ENCODE data around the gene GTPBP1. TPM values are rescaled to one million over a fixed set of nuclear protein-coding genes. Genes with fewer than 3 reads are reported as not detected.
A peak's percentile ranks its signal among the peaks of the same experiment; 100 is the strongest.

The GTPBP1 gene
- total RNA-seq, 1 donor from 2014 or later, result 14.4 TPM

DNA sequence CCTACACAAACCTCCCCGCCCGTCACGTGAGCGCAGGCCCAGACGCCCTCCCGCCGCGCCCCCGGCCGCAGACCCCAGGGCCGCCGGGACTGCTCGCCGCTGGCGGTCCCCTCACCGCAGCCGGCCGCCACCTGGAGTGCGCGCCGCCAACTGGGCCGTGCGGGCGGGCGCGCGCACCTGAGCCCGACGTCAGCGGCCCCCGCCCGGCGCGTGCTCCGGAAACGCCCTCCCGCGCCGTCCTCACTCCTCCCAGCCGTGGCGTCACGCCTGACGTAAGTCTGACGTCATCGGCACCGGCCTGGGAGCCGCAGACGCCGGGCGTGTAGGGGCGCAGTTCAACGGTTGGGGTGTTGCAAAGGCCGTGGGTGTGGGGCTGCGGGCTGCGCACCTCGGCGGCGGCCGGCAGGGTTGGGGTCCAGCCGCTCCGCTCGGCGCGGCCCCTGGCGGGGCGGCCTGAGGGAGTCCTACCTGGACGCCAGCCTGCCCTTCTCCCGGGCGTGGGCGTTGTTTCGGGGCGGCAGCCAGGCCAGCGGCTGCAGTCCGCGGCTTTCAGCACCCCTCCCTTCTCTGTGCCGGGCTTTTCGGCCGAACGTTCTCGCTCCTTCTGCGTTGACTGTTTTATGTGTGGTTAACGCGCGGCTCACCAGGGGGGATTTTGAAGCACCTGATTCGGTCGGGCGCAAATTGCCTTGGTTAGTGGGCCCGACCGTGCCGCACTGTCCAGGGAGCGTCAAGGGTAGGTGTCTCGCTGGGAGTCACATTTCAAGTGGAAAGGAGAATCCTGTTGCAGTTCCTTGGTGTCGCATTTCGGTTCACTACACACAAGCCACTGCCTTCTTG, 4.7 kb upstream of the GTPBP1 start, which contains the start of gene JOSD1:
TSS of gene JOSD1 (minus strand) at position 155 of the 840 bp plus-strand sequence. CDS start 956 bp downstream, outside the sequence.
- peak; percentile 89 to 94 for DNase-seq (ENCODE audit: low read depth in 2 of 2)

DNA sequence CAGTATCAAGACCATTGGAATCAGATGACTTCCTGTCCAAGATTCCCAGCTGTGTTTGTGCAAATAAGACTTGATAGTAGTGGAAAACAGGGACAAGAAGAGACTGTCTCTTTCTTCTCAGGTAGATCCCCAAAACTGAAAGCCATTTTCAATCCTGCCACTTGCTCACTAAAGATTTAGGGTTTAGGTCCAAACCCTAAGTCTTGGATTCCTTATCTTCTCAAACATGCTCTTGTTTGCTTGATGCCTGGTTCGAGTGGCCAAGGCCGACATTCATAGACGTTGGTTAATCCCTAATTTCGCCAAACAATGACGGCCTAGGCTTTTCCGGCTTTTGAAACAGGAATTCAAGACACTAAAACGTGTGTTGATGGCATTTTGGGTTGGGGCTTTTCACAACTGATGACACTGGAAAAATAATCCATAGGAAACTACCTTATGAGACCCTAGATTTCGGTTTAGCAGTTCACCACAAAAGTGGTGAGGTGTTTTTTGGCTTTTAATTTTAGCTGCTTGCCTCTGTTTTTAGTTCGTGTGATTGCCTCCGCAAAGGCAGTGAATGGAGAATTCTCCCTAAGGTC, 1.0 kb upstream of the GTPBP1 start:
- DNase-seq (ENCODE audit: low read depth in 2 of 2), result no peak

DNA sequence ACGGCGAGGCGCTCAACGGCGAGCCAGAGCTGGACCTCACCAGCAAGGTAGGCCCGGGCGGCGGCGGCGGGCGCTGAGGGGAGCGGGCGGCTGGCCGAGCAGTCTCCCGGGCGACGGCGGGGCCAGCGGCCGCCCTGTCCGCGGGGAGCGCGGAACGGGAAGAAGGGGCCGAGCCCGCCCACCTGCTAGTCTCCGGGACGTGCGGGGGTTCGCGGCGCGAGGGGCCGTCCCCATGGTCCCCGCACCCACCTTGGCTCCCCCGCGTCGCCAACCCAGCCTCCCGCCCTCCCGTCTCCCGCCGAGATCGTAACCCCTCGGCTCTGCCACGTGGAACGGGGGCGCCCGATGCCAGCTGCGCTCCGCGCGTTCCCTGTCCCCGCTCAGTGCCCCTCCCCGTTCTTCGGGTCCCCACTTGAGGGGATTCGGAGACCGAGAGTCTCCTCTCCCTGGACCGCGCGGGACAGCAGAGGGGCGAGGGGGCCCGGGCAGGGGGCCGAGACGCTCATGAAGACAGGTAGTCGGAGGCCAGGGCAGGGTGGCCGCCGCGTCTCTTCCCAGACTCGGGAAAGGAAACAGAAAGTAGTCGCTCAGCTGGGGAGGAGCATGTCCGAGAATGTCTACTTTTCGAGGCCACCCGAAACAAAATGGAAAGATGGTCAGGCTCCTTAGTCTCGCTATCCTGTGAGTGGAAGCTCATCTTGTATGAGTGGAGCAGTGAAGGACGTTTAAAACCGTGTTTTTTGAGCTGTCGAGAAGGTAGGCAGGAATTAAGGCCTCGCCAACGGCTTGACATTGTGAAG, 557 bp downstream of the GTPBP1 start:
- peak in 1 of 2 donors; percentile 44 for DNase-seq (ENCODE audit: low read depth in 2 of 2)

DNA sequence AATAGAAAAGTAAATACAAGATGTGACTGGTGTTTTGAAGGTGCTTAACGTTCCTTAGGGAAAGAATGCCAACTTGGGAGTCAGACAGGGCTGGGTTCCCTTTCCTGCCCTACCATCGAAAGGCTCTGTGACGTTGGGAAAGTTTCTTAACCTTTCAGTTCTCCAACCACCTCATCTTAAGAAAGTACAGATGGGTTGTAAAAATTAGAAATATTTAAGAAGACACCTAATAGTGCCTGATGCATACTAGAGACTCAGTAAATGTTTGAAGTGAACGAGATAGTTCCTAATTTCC, 1.1 kb downstream of the GTPBP1 start:
- DNase-seq (ENCODE audit: low read depth in 2 of 2), result no peak

DNA sequence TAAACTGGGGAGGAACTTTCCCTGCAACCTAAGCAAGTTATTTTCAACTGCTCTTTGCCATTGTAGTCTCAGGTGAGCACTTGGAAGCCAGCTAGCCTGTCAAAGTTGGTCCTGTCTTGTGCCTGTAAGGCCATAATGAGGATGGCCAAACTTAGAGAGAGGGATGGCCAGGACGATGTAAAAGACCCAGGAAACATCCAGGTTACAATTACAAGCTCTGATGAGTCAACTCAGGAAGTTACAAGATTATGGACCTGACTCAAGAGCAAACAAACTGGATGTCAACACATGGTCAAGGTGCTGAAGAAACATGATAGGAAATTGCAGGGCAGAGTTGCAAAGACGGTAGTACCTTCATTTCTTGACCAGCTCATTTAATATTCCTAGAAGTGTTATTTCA, 1.6 kb downstream of the GTPBP1 start:
- peak in 1 of 2 donors; percentile 35 for DNase-seq (ENCODE audit: low read depth in 2 of 2)

DNA sequence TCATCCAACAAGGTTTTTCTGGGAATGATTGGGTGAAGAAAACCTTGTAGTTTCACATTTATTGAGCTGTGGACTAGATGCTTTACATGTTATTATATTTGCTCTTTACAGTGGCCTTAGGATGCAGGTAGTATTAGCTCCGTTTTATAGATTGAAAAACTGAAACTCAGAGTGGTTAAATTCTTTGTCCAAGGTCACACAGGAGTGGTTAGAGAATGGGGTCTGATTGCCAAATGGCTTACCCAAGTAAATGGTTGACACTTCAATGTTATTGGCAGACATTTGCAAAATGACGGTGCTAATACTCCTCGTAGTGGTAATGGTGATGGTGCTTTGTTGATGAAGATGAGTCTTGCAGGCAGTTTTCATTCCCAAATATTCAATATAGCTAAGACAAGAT, 2.2 kb downstream of the GTPBP1 start:
- no peak for DNase-seq (ENCODE audit: low read depth in 2 of 2)

DNA sequence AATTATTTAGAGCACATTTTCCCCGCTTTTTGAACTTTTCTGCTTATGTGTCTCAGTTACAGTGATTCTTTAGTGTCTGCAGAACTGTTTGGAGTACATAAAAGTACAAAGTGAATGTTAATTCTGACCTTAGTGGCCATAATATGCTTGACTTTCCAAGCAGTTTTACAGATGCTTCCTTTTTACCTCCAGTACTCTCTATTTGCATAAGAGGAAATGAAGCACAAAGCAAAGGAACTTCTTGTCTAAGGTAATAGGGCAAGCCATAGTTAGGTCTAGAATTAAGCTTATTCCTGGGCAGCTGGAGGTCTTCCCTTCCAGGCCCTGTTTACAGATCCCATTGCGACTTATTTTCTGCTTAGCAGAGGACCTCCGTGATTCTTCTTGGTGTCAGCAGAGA, 3.6 kb downstream of the GTPBP1 start:
- peak in 1 of 2 donors; percentile 36 for DNase-seq (ENCODE audit: low read depth in 2 of 2)

DNA sequence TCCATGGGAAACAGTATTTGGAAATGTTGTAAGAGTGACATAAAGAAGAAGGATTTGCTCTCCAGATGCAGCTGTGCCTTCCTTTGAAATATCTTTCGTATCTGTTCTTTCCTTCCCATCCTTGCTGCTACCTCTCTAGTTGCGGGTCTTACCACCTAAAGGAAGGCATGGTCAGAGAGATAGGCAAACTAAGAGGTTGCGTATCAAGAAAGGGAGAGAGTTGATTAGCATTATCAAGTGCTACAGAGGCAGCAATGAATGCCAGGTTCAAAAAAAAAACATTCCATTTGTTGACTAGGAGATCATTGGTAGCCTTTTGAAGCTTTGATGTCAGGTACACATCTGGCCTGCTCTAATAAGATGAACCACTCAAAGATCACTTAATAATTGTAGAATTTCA, 4.6 kb downstream of the GTPBP1 start:
- DNase-seq (ENCODE audit: low read depth in 2 of 2), result no peak

DNA sequence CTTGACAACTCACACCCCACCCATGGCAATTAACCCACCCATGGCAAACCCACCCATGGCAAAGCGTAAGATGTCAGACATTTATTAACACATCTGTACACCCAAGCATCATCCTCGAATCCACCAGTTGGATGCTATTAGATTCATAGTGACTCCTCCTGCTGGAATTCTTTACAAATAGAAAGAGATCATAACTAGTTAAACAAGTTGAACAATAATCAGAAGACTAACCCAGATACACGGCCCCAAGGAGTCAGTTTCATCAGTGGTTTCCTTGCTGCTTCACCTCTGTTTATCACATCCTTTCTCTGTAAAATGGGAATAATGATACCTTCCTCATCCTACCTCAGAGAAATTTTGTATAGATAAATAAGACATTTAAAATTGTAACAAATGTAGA, 5.1 kb downstream of the GTPBP1 start:
- DNase-seq (ENCODE audit: low read depth in 2 of 2), result no peak

DNA sequence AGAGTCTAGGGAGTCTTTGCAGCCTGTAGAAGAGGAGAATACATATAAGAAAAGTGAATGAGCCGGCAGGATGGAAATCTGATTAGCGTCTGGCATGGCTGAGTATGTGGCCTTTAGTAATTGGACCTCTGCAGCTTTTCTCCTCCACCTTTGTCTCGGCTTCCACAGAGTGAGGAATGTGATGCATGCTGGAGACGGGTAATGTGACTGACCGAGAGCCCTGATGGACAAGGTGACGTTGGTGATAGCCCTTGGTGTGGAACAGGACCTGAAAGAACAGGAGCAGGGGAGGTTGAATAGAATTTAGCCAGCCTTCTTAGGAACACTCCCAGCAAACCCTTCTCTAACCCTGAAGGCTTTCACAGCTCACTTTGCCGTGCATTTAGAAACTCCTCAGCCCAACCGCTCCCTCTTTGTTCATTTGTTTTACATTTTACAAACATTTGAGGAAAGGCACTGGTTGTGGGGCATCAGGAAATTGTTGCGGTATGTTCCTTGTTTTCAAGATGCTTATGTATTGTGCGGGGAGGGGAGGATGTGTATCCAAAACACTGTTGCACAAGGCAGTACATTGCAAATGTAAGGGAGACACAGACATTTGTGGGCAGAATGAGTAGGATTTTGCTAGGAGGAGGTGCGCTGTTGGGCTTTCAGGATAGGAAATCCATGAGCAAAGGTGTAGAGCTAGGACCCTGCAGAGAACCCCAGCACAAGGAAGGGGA, 6.9 kb downstream of the GTPBP1 start:
- no peak for DNase-seq (ENCODE audit: low read depth in 2 of 2)

DNA sequence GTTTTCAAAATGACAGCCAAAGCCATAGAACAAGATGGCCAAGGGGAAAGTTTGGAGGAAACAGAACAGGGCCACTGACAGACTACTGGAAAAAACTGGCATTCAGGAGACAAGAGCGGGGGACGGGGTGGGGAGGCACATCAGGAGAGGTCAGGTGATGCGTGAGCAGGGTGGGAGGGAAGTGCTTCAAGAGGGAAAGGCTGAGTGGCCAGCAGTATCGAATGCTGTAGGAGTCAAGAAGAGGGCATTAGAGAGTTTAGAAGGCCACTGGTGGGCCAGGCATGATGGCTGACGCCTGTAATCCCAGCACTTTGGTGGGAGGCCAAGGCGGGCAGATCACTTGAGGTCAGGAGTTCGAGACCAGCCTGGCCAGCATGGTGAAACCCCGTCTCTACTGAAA, 8.2 kb downstream of the GTPBP1 start:
- no peak for DNase-seq (ENCODE audit: low read depth in 2 of 2)

DNA sequence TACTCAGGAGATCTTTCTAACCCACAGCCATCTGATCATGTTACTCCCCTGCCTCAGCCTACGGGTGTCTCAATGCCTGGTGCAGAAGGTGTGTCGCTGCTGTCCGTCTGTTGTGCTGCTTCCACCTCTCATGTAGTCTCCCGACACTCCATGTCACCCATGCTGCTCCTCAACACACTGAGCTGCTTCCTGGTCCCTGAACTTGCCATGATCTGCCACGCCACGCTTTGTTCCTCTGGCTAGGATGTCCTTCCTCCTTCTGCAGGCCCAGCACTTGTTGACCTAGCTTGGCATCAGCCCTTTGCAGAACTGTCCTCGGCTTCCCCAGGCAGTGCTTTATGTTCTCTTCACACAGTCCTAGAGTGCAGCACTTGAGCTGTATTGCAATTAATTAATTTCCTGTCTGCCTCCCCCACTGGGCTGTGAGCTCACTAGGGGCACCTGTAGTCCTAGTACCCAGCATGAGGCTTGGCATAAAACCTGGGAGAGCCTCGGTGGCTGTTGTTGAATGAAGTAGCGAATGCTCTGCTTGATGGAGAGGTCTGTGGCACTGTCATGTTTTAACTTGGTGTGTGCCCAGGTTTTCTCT, 9.5 kb downstream of the GTPBP1 start:
- DNase-seq (ENCODE audit: low read depth in 2 of 2), result no peak

DNA sequence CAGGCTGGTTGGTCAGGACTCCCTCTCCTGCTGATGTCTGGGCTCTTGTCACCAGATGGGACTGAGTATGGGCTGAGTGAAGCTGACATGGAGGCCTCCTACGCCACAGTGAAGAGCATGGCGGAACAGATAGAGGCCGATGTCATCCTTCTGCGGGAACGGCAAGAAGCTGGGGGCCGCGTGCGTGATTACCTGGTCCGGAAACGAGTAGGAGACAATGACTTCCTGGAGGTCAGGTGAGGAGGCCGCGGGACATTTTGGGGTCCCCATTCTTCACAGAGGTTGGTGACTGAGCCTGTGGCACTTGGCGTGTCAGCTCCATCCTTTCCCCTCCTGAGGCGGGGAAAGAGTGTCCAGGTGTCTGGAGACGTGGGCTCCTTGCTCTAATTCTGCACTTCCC, 10.1 kb downstream of the GTPBP1 start:
- DNase-seq (ENCODE audit: low read depth in 2 of 2), result no peak

DNA sequence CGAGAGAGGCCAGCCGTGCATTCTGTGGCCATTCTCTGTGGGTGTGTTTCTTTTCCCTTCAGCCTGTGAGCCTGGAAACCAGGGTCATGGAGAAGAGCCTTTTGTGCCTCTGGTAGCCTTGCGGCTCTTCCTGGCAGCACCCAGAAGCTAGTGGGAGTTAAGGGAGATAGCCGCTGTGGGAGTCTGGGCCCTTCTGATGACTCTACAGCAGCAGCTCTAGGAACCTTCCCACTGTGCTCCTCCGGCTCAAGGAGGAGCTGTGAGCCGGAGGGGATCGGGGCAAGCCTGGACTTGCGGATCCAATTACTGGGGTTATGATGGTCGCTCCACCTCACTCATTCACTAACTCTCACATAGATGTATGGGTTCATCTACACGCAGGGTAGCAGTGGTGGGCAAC, 10.5 kb downstream of the GTPBP1 start:
- no peak for DNase-seq (ENCODE audit: low read depth in 2 of 2)

DNA sequence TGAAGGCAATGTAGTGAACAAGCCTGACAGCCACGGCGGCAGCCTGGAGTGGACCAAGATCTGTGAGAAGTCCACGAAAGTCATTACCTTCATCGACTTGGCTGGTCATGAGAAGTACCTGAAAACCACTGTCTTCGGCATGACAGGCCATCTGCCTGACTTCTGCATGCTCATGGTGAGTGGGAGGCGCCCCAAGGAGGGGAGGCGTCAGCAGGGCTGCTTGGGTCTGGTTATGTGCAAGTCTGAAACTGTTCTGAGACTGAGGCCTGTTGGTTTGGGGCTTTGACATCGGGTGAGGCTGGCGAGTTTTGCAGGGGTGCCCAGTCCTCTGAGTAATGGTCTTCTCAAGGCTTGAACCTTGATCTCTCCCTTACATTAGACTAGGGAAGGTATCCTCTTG, 11.1 kb downstream of the GTPBP1 start:
- no peak for DNase-seq (ENCODE audit: low read depth in 2 of 2)

DNA sequence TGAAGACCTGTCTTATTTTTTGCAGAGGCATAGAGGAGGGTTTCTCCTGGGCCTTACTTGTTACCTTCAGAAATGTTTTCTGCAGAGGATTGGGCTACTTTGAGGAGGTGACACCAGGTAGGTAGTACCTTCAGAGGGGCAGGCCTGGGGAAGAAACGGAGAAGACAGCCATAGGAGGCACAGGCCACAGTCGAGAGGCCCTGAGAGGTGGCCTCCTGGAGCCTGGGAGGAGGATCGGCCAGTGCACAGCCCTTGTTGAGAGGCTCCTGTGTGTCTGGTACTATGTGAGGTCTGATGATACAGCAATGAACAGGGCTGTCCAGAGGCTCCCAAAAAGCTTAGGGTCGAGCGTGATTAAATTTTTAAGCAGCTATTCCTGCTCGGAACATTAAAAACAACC, 11.5 kb downstream of the GTPBP1 start:
- DNase-seq (ENCODE audit: low read depth in 2 of 2), result no peak

DNA sequence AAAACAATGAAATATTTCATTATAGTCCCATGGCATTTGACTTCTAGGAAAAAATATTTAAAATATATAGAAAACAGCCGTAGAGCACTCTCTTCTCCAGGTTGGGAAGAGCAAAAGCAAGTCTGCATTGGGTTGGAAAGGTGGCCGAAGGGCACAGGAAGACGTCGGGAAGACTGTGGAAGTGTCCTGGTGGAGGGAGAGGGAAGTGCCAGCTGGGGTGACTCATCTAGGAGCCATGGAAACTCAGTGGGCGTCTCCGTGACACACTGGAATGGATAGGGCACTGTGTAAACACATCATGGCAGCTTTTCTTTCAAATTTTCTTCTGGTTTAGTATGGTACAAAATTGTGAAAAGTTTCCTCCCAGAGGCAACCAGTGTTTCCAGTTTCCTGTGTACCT, 12.7 kb downstream of the GTPBP1 start:
- peak; percentile 53 to 88 for DNase-seq (ENCODE audit: low read depth in 2 of 2)

DNA sequence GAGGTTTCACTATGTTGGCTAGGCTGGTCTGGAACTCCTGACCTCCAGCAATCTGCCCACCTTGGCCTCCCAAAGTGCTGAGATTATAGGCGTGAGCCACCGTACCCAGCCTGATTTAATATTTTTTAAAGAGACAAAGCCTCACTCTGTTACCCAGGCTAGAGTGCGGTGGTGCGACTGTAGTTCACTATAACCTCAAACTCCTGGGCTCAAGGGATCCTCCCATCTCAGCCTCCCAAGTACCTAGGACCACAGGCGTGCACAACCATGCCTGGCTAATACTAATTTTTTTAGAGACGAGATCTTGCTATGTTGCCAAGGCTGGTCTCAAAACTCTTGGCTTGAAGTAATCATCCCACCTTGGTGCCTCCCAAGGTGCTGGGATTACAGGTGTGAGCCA, 13.5 kb downstream of the GTPBP1 start:
- no peak for DNase-seq (ENCODE audit: low read depth in 2 of 2)

DNA sequence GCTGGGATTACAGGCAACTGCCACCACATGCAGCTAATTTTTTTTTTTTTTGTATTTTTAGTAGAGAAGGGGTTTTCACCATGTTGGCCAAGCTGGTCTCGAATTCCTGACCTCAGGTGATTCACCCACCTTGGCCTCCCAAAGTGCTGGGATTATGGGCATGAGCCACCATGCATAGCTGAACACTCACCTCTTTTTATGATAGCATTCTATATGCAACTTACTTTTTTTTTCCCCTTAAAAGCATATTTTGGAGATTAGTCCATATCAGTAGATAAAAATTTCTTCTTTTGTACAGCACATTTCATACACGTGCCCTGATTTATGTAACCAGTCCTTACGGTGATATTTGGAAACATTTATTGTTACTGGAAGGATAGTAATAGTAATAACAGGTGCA, 14.6 kb downstream of the GTPBP1 start:
- DNase-seq (ENCODE audit: low read depth in 2 of 2), result no peak

DNA sequence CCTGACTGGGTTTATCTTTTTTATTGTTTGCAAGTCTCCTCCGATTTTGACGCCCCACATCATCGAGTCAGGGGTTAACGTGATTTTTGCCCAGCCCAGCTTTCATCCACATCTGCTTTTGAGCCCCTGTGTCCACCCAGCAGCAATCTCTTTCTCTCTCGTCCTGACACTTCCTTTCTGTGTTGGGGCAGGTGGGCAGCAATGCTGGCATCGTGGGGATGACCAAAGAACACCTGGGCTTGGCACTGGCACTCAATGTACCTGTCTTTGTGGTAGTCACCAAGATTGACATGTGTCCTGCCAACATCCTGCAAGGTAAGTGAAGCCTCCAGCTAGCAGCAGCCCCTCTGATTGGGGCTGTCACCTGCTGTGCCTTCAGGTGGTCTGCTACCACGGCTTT, 15.8 kb downstream of the GTPBP1 start:
- no peak for DNase-seq (ENCODE audit: low read depth in 2 of 2)

DNA sequence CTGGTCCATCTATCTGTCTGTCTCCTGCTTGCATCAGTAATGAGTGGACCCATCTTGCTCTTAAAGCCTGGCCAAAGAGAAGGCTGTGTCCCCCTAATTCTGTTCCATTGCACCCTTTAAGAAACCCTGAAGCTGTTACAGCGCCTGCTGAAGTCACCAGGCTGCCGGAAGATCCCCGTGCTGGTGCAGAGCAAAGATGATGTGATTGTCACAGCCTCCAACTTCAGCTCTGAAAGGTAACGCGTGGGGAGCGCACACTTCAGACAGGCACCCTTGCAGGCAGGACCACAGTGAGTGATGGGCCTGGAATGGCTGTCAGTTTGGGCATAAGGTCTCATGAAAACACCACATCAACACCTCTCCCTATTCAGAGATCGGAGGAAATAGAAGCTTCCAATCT, 18.4 kb downstream of the GTPBP1 start:
- DNase-seq (ENCODE audit: low read depth in 2 of 2), result no peak

All from dermis microvascular lymphatic vessel endothelial cell (primary cell).